Activated naive CD4-positive, alpha-beta T cell treated with anti-CD3 and anti-CD28 coated beads, Interleukin-2, amount 50 U/mL, for 16 hours (primary cell): ENCODE results near the gene PER1.
A peak's percentile ranks its signal among the peaks of the same experiment; 100 is the strongest.
"Not testable (repeated sequence)": the region's sequence is repeated elsewhere in the genome, so short reads cannot be mapped to it uniquely, and the experiment has no call there.

ENCODE experiments used
- DNase-seq: peaks from one replicate; pipeline ENCODE4 v3.0.0-alpha.2; 2020

The PER1 gene

DNA sequence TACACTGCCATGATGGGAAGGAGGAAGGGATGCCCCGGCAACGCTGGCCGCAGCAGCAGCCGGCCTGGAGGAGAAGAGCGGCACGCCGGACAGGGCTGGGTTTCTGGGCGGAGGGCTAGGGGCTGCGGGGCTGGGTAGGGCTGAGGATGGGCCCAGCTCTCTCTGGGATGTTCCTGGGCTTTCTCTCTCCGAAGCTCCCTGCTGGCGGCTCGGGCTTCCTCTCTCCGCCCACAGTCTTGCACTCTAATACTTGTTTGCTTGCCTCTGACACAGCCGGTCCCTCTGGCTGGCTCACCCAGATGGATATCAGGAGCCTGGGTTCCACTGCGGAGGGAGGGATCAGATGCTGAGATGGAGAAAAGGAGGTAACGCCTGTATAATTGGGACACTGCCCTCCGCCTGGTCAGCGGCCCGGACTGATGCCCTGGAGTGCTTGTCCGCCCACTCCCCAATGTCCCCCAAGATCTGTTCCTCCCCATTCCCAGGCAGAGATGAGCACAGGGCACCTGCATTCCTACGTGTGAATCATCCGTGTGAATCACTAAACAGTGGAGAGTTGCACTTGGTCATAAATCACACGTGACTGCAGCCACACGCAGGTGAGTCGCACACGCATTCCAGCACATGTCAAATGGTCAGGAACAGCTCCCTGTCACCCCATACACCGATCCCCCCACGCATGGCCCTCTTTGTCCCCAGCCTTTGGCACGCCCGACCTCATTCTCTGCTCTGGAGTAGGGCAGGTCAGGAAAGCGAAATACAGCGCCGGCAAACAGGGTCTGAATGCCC lies 34.0 kb downstream of the PER1 start, which contains the start of gene ALOXE3:
ALOXE3 (minus strand) TSS at position 535 of the 789 bp plus-strand sequence; CDS start at position 11, 524 bp downstream.
- DNase-seq = no peak

DNA sequence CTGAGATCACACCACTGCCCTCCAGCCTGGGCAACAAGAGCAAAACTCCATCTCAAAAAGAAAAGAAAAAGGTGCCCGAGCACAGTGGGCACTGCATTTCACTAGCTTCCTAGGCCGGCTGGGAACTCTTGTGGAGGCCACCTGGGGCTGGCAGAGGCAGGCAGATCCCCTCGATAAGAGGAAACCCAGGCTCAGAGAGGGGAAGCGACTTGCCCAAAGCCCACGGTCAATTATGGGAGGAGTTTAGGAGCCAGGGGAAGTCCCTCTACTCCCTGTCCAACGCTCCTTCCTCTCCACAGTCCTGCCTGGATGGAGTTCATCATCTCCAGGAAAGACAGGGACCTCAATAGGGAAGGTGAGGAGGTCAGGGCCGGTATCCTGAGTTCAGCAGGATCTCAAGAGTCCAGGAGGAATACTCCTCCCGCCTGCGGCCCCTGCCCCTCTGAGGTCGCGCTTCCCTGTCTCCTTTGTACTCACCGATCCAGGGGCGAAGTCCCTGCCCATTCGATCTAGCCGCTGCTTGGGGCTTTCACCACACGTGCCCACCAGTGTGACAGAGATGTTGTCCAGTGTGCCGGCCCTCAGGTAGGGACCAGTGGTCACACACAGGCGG lies 34.7 kb downstream of the PER1 start:
- DNase-seq = no peak

DNA sequence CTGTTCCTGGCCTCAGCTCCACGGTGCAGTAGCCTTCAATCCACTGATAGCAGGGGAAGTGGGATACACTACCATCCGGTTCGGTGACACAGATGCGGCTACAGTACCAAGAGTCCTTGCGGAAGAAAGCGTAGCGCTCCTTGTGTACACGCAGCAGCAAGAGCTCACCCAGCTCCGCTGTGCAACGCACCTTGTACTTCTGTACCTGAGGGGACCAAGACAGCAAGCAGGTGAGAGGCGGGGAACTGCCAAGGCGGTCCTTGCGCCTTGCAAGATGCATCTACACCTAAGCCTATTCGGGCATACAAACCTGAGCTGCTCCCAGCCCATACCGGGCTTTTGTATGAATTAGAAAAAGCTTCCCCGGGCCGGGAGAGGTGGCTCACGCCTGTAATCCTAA lies 35.4 kb downstream of the PER1 start:
- DNase-seq = no peak

DNA sequence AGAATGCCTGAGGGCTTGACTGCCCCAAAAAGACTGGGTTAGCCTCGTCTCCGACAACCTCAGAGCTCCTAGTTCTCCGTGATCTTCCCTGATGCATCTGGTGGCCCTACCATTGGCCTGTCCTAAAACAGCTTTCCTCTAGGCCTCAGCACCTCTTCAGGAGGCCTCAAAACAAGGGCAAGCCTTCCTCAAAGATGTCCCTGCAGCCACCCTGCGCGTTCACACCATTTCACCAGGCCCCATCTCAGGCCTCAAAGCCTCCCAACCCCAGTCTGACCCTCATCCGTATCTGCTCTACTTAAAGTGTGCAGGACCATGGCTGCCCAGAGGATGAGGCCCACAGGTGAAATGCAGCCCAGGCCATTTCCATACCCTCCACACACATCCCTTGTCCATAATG lies 41.3 kb downstream of the PER1 start:
- DNase-seq = no peak

DNA sequence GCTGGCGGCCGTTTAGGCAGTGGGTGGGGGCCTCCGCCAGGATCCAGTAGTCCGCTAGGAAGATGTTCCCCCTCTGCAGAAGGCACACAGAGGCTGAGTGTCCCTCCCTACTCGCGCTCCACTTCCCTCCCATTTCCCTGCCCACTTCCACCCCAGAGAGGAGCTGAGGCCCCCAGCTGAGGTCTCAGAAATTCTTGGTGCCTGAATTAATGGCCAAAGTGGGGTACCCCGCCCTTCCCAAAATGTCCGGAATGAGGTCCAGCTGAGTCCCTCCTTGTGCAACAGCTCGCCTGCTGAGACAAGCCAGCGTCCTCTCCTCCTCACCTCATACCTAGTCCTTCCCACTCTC lies 41.8 kb downstream of the PER1 start:
- no peak for DNase-seq

DNA sequence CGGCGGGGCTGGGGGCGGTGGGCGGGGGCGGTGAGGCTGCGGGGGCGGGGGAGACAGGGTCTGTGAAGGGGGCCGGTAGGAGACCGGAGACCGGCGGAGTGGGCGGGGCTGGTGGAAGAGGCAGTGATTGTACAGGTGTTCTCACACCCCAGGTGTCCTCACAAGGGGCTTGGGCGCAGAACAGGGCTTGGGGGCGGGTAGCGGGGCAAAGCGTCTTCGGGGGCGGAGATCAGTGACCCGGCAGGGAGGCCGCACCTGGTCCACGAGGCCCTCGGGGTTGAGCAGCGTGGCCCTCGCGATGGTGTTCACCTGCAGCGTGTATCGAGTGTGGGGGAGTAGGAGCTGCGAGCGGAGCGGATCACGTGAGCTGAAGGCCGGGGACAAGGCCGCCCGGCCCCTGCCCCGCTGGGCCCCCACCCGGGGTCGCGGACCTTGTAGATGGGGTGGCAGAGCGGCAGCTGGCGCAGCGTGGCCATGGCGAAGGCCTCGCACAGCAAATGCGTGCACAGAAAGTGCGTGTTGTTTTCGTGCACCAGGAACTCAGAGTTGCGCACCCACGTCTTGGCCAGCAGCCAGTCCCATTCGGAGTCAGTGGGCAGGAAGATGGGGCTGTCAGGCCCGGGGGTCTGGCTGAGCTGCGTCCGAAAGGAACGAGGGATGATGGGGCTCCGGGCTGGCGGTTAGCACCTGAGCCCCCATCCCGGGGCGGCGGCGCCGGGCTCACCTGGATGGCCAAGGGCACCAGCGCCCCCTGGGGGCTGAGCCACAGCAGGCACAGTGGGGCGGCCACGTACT lies 42.3 kb downstream of the PER1 start:
- peak; percentile 84 for DNase-seq

DNA sequence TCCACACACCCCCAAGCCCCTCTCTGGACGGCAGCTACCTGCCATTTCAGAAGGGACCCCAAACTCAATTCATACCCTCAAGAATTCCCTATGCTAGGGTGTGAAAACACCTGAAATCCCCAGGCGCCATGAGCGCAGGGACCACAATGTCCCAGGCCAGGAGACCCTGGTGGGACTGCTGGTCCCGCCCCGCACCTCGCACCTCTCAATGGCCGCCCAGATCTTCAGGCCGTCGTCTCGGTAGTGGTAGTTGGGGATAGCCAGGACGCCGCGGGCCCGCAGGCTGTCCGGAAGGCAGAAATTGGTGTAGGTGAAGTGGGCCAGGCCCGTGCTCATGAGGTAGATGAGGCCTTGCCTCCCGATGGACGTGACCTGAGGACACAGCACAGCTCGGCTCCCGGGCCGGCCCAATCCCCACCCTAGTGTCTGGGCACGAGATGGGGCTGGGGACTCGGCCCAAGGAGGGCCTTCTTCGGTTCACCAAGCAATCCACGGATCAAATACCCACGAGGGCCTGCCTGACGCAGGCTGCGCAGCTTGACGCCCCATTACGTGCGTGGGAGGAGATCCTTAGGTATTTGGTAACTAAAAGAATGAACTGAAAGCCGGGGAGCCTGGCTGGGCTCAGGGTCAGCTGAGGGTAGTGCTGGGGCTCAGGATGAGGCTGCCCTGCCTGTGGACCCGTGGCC lies 43.1 kb downstream of the PER1 start:
- no peak for DNase-seq

DNA sequence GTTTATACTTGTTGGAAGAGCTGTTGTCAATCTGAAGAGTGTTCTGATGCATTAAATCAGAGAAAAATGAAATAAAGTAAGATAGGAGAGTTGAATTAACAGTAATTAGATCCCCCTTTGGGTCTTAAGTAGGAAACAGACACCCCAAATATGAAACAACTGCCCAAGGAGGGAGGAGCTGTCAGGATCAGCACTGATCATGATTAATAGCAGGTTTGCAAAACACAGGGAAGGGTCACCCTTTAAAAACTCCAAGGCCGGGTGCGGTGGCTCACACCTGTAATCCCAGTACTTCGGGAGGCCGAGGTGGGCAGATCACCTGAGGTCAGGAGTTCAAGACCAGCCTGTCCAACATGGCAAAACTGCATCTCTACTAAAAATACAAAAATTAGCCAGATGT lies 45.2 kb downstream of the PER1 start:
- DNase-seq = not testable (repeated sequence)

DNA sequence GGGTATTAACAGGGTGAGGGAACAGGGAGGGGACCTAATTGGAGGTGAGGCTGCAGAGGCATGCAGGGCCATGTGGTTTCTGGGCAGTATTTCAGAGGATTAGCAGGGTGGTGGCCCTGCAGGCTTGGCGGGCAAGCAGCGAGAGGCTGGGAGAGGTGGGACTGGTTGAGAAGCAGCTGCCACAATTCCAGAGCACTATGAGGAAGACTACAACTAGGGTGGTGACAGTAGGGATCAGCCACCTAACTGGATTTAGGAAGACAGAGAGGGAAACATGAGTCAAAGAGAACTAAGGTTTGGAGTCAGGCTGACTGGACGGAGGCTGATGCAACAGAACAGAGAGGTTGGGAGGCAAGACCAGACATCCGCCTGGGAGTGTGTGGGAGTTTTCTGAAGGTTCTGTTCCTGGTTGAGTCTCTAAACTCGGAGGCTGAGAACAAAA lies 46.2 kb downstream of the PER1 start:
- DNase-seq = no peak

DNA sequence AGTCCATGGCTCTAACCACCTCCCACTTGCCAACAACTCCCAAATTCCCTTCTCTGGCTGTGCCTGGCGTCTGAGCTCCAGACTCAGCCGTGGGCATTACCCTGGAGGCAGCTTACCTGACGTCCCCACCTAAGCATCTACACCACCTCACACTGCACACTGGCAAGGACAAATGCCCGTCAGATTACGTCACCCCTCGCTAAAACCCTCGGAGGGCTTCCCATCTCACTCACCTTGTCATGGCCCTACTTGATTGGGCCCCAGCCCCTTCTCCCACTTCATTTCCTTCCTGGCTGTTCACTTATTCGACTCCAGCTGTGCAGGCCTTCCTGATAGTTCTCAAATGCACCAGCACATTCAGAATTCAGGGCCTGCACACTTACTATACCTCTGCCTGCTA lies 47.3 kb downstream of the PER1 start:
- DNase-seq = no peak

DNA sequence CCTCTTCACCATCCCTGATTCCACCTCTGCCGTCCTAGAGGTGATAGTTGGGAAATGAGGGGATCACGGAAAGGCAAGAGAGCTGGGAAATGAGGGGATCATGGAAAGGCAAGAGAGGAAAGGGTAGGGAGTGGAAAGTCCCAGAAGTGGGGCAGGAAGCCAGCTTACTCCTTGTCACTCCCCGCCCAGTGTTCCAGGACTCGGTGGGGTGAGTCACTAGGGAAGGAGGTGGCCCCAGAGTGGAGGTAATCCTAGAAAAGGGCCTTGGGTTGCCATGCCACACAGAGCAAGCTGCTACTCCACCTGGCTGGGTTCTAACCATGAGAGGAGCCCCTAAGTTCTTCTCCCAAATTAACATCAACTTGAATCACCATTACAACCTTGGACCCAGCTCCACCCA lies 48.7 kb downstream of the PER1 start:
- DNase-seq = no peak

DNA sequence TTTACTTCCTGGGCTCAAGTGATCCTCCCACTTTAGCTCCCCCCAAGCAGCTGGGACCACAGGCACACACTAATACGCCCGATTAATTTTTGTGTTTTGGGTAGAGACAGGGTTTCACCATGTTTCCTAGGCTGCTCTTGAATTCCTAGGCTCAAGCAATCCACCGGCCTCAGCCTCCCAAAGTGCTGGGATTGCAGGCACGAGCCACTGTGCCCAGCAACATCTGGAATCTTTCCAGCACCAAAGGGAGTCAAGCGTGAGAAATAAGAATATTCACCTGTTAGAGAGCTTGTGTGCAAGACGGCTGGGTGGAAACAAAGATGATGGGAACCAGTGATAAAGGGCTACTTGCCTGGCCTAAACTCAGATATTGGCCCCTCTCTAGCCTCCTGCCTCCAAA lies 50.5 kb downstream of the PER1 start:
- DNase-seq = no peak

DNA sequence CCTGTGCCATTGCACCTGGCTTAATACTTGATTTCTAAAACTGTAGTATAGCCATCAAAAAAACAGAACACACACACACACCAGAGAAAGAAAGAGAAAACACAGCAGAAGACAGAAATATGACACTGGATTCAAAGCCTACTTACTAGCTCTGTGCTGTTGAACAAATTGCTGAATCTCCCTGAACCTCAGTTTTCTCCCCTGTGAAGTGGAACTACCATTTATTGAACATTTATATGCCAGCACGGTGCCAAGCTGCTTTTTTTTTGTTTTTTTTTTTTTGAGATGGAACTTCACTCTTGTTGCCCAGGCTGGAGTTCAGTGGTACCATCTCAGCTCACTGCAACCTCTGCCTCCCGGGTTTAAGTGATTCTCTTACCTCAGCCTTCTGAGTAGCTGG lies 51.4 kb downstream of the PER1 start:
- DNase-seq = no peak

DNA sequence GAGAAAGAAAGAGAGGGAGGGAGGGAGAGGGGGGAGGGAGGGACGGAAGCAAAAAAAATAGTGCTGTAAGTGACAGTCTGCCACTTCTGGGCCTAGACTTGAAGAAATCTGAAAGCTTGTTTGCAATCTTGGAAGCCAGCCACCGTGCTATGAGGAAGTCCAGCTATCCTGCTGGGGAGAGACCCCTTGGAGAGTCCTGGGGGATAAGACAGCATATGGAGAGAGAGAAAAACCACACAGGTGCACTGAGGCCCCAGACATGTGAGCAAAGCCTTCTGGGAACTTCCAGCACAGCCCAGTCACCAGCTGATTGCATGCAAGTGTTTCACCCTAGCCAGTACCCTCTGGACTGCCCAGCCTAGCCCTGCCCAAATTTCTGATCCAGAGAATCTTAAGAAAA lies 52.1 kb downstream of the PER1 start:
- DNase-seq = no peak

DNA sequence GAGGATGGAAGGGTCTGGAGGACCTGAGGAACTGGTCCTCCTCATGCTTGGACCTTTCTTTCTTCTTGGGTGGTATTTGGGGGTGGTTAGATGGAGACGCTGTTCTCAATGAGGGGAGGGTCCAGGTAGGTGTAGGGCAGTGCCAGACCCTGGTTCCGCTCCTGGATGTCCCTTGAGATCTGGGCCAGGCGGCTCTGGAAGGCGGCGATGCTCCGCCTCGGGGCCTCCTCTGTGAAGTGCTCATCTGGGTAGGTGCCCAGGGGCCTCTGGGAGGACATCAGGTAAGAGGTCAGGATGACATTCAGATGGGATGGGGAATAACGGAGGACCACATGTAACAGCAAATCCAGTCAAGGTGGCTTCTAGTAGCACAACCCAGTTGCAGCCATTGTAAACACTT lies 55.7 kb downstream of the PER1 start:
- DNase-seq = no peak

DNA sequence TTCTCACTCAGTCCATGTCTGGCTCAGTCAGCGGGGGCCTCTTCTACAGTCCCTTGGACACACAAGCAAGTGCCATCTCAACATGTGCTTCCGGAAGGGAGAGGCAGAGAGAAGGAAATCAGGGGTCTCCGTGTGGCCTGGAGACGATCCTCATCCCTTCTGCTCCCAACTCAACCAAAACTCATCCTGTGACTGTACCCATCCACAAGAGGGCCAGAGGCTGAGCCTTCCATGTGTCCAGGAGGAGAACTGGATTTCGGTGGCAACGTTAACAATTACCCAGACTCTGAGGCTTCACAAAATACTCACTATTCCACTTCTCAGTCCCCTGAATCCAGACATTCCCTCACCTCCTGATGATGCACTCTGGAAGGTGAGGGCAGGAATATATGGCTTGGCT lies 56.8 kb downstream of the PER1 start:
- no peak for DNase-seq

DNA sequence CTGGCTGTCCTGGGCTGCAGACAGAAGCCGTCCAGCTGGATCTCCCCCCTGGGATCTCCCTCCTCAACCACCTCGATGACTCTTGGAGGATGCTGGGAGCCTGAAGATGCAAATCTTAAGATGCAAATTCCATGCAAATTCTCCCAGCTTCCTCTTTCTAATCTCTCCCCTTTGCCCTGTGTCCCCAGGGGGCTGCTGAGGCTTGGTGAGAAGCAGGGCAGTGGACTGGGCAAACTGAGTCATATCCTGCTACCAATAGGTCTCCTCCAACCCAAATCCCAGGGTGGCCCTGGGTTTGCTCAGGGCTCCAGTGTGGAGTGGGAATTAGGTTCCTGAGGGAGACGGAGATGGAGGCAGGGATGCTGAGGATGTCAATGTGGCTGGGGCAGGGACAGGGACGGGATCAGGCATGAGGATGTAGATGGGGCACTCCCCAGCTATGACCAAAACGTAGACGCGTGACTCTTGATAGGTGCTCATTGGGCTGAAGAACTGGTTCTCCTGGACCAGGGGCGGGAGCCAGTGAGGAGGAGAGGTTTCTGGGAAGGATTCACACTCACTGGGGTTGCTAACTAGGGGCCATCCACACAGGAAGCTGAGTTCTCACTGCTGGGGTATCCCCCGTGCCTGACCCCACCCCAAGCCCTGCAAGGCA lies 61.0 kb downstream of the PER1 start:
- no peak for DNase-seq
